OCI-LY3 (cell line): ENCODE measurements around the gene MFNG.

Source experiments
- H2AFZ ChIP-seq: fragments of 200-600, 300-600 bp; shearing (Covaris generic); 2 replicates; pipeline ENCODE4 v1.6.0; 2014; ENCODE audit warnings: antibody characterized with exemption, low read depth, low read length
- H3K27ac ChIP-seq: fragments of 200-600, 300-600 bp; sonication (generic); 2 replicates; pipeline ENCODE4 v1.5.1; 2014; ENCODE audit warnings: mild to moderate bottlenecking, low read length, moderate library complexity, mixed read lengths
- H3K27me3 ChIP-seq: fragments of 200-600, 300-600 bp; sonication (generic); 2 replicates; pipeline ENCODE4 v1.6.1; 2014; ENCODE audit warnings: low read depth, low read length, mixed read lengths
- H3K36me3 ChIP-seq: fragments of 200-600, 300-600 bp; sonication (generic); replicated peaks from 2 replicates; pipeline ENCODE3; 2014; ENCODE audit warnings: low read depth, low read length, mixed read lengths
- H3K4me1 ChIP-seq: fragments of 300-600, 200-600 bp; sonication (generic); 2 replicates; pipeline ENCODE4 v1.6.1; 2014; ENCODE audit warnings: low read length, mixed read lengths
- H3K4me2 ChIP-seq: fragments of 200-600, 300-600 bp; sonication (generic); 2 replicates; pipeline ENCODE4 v1.6.1; 2014; ENCODE audit warnings: low read length, mixed read lengths
- H3K4me3 ChIP-seq: fragments of 300-600, 200-600 bp; sonication (generic); 2 replicates; pipeline ENCODE4 v1.5.1; 2014; ENCODE audit warnings: antibody characterized with exemption, mild to moderate bottlenecking, low read length, moderate library complexity
- H3K79me2 ChIP-seq: fragments of 300-600, 200-600 bp; shearing (Covaris generic); 2 replicates; pipeline ENCODE4 v1.6.1; 2014; ENCODE audit warnings: mild to moderate bottlenecking, low read length, mixed read lengths
- H3K9ac ChIP-seq: fragments of 300-600, 200-600 bp; shearing (Covaris generic); 2 replicates; pipeline ENCODE4 v1.6.0; 2014; ENCODE audit warnings: mild to moderate bottlenecking, low read length, moderate library complexity
- H3K9me3 ChIP-seq: fragments of 200-600, 300-600 bp; shearing (Covaris generic); 2 replicates; pipeline ENCODE4 v1.6.1; 2014; ENCODE audit warnings: low read length, mixed read lengths; ENCODE audit not compliant: insufficient read depth
- H4K20me1 ChIP-seq: fragments of 200-600, 300-600 bp; sonication (generic); 2 replicates; pipeline ENCODE4 v1.6.1; 2016; ENCODE audit warnings: low read length, mixed read lengths; ENCODE audit not compliant: insufficient read depth
- CTCF ChIP-seq: fragments of 200-600, 300-600 bp; sonication (generic); IDR thresholded peaks from 2 replicates; pipeline ENCODE4 v1.5.1; 2014; ENCODE audit warnings: antibody characterized with exemption, low read length, low read depth
- EZH2phosphoT487 ChIP-seq: fragments of 200-600 bp; shearing (Covaris generic); IDR thresholded peaks from 2 replicates; pipeline ENCODE4 v1.6.1; 2018; ENCODE audit warnings: antibody characterized with exemption, mixed run types, low read depth

Gene MFNG

GRCh38 chr22:37503183-37503683, 17.0 kb upstream of the MFNG start:
- no peaks in the 10 kb centered on the region for H3K36me3 ChIP-seq
- H3K9me3 ChIP-seq = no peaks in the 10 kb centered on the region
- H3K27ac ChIP-seq = no peak overlapping the region
- no peaks in the 10 kb centered on the region for H4K20me1 ChIP-seq
- no peak overlapping the region for H3K4me2 ChIP-seq
- no peaks in the 10 kb centered on the region for H3K79me2 ChIP-seq
- TF ChIP-seq CTCF (no peak), EZH2phosphoT487 (no peak)
- peaks cover 3% of the 10 kb centered on the region for H3K4me1 ChIP-seq
- no peak overlapping the region for H2AFZ ChIP-seq
- peaks cover 32% of the 10 kb centered on the region for H3K27me3 ChIP-seq
- no peak overlapping the region for H3K9ac ChIP-seq
- no peak overlapping the region for H3K4me3 ChIP-seq

- H3K4me3 ChIP-seq = no peak overlapping the region
- H3K4me1 ChIP-seq = peaks cover 8% of the 10 kb centered on the region
- no peak overlapping the region for H3K4me2 ChIP-seq
- TF ChIP-seq EZH2phosphoT487 = no peak
- TF ChIP-seq CTCF = no peak
- H3K79me2 ChIP-seq = no peaks in the 10 kb centered on the region
- H3K27ac ChIP-seq = no peak overlapping the region
- H3K9ac ChIP-seq = no peak overlapping the region
- no peaks in the 10 kb centered on the region for H4K20me1 ChIP-seq
- H3K27me3 ChIP-seq = peaks cover 34% of the 10 kb centered on the region
- no peak overlapping the region for H2AFZ ChIP-seq
- H3K36me3 ChIP-seq = no peaks in the 10 kb centered on the region
- H3K9me3 ChIP-seq = no peaks in the 10 kb centered on the region
Measured at GRCh38 chr22:37502342-37503182, 16.4 kb upstream of the MFNG start.

GRCh38 chr22:37501610-37502341, 15.6 kb upstream of the MFNG start:
- Histone ChIP-seq H2AFZ (no peak overlapping the region), H3K79me2 (no peaks in the 10 kb centered on the region), H3K4me3 (no peak overlapping the region), H3K27ac (no peak overlapping the region), H3K27me3 (peaks cover 29% of the 10 kb centered on the region), H3K4me1 (peaks cover 8% of the 10 kb centered on the region), H3K36me3 (no peaks in the 10 kb centered on the region), H4K20me1 (no peaks in the 10 kb centered on the region), H3K9ac (no peak overlapping the region), H3K9me3 (no peaks in the 10 kb centered on the region), H3K4me2 (no peak overlapping the region)
- TF ChIP-seq EZH2phosphoT487 = no peak
- TF ChIP-seq CTCF = no peak
